MCF 10A (cell line): Measurements from ENCODE around the gene UBE2N. TPM values are rescaled to one million over a fixed set of nuclear protein-coding genes. Genes with fewer than 3 reads are reported as not detected.
"Not testable (repeated sequence)": the region's sequence is repeated elsewhere in the genome, so short reads cannot be mapped to it uniquely, and the experiment has no call there.

ENCODE experiments used
- BruUV-seq: library from RNA; stranded (reverse); fragments of 400-500 nt; replicated peaks from 2 replicates; lab custom pipeline; 2021; lab: Mats Ljungman, UMichigan
- CTCF ChIA-PET: fragments of 300-600 bp; sonication (Branson Sonifier 250); formaldehyde crosslinking; extraction: SDS; loops from one replicate; lab custom pipeline; 2021; ENCODE audit warnings: antibody characterized with exemption, inconsistent platforms; lab: Yijun Ruan, JAX
- POLR2A ChIA-PET: fragments of 300-600, 350-650 bp; sonication (Branson Sonifier 250); formaldehyde crosslinking; extraction: SDS; loops from one replicate; lab custom pipeline; 2020; ENCODE audit warnings: antibody characterized with exemption, inconsistent platforms; lab: Yijun Ruan, JAX
- DNase-seq: peaks from one replicate; pipeline ENCODE4 v3.0.0-alpha.2; 2018; ENCODE audit not compliant: unreplicated experiment
- H3K27ac Mint-ChIP-seq: one replicate; pipeline ENCODE4 v1.8.0; 2022; ENCODE audit warnings: mild to moderate bottlenecking, low read depth, mixed read lengths; ENCODE audit not compliant: unreplicated experiment
- H3K27me3 Mint-ChIP-seq: one replicate; pipeline ENCODE4 v1.8.0; 2022; ENCODE audit warnings: mixed read lengths; ENCODE audit not compliant: insufficient read depth, unreplicated experiment
- H3K36me3 Mint-ChIP-seq: one replicate; pipeline ENCODE4 v1.8.0; 2022; ENCODE audit warnings: mild to moderate bottlenecking, moderate library complexity, mixed read lengths; ENCODE audit not compliant: insufficient read depth, unreplicated experiment
- H3K4me1 Mint-ChIP-seq: one replicate; pipeline ENCODE4 v1.8.0; 2022; ENCODE audit warnings: mixed read lengths; ENCODE audit not compliant: insufficient read depth, unreplicated experiment
- H3K4me3 Mint-ChIP-seq: one replicate; pipeline ENCODE4 v1.8.0; 2022; ENCODE audit warnings: mild to moderate bottlenecking, moderate library complexity, mixed read lengths; ENCODE audit not compliant: unreplicated experiment
- H3K9me3 Mint-ChIP-seq: one replicate; pipeline ENCODE4 v1.8.0; 2022; ENCODE audit warnings: mixed read lengths; ENCODE audit not compliant: unreplicated experiment
- intact Hi-C: fragments of 100-400 bp; cut with micrococcal nuclease; formaldehyde crosslinking; loops from 2 replicates; pipeline ENCODE4 v1.14.1; 2022
- total RNA-seq: library from RNA; stranded (reverse); gene quantifications from 2 replicates; pipeline ENCODE4 v1.2.3, GENCODE V29; 2022
- TF ChIP-seq, protein P1 (sequence below): fragments of 200-600 bp; IDR thresholded peaks from one replicate; pipeline ENCODE4 v1.8.0; 2022; ENCODE audit warnings: antibody characterized with exemption, mild to moderate bottlenecking; ENCODE audit not compliant: unreplicated experiment

The UBE2N gene
- total RNA-seq, 1 experiment from 2014 or later: 144 TPM

DNA sequence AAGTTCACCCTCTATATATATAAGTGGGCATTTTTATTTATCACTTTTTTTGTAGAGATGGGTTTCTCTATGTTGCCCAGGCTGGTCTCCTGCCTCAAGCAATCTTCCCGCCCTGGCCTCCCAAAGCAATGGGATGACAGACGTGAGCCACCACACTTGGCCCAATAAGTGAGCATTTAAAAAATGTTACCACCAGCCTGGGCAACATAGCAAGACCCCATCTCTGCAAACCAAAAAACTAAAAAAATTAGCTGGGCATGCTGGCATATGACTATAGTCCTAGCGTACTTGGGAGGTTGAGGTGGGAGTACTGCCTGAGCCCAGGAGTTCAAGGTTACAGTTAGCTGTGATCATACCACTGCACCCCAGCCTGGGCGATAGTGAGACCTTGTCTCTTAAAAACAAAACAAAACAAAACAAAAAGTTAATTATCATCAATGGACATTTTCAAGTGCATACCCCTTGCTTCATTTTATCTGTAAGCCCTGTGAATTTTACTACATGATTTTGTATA is 23.7 kb downstream of the UBE2N start:
- intact Hi-C loops: loop anchor here (10.0 kb wide), 1 partner anchor 687 kb away; no protein-coding TSS in a partner anchor
- H3K36me3 Mint-ChIP-seq: no peaks in the 10 kb centered on the region
- BruUV-seq: no TSS peak
- TF ChIP-seq, protein P1, sequence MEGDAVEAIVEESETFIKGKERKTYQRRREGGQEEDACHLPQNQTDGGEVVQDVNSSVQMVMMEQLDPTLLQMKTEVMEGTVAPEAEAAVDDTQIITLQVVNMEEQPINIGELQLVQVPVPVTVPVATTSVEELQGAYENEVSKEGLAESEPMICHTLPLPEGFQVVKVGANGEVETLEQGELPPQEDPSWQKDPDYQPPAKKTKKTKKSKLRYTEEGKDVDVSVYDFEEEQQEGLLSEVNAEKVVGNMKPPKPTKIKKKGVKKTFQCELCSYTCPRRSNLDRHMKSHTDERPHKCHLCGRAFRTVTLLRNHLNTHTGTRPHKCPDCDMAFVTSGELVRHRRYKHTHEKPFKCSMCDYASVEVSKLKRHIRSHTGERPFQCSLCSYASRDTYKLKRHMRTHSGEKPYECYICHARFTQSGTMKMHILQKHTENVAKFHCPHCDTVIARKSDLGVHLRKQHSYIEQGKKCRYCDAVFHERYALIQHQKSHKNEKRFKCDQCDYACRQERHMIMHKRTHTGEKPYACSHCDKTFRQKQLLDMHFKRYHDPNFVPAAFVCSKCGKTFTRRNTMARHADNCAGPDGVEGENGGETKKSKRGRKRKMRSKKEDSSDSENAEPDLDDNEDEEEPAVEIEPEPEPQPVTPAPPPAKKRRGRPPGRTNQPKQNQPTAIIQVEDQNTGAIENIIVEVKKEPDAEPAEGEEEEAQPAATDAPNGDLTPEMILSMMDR: no peak
- peaks cover 44% of the 10 kb centered on the region for H3K4me1 Mint-ChIP-seq
- no peak overlapping the region for H3K27ac Mint-ChIP-seq
- no peak for DNase-seq
- H3K9me3 Mint-ChIP-seq: no peaks in the 10 kb centered on the region
- H3K27me3 Mint-ChIP-seq: no peaks in the 10 kb centered on the region
- no peak overlapping the region for H3K4me3 Mint-ChIP-seq
- ChIA-PET CTCF (interaction anchor here (0.6 to 3.5 kb wide), 3 partner anchors 389 to 597 kb away, joined by 3 to 31 read pairs (median 3); no protein-coding TSS in a partner anchor), POLR2A (interaction anchor here (0.7 kb wide), 1 partner anchor 65 kb away, joined by 4 read pairs; no protein-coding TSS in a partner anchor)

DNA sequence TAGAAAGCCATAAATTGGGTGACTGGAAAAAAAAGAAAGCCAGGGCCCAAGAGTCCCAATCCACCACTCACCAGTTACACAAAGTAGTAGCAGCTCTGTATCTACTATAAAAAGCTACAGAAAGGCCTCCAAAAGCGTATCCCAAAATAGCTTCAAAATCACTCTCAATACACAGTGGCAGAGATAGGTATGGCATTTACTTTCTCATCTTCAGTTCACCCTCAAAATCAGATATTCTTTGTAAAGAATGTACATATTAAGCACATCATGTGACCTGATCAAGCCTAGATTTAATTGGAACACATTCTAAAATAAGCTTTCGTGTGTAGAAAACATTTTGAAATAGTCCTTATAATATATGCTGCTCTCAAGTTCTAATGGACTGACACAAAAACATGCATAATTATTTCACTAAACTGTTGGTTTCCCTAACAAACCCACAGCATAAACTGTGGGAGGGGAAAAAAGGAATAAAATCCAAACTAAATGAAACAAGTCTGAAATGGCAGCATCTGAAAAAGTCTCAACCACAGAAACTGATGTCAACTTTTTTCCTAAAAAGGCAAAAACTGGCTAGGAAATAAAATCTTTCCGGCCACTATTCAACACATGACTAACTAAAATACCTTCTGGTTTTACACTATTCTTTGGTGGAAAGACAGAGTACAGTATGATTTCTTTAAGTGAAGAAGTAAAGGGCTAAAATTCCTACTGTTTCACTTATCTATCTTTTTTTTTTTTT is 25.9 kb downstream of the UBE2N start:
- no peaks in the 10 kb centered on the region for H3K9me3 Mint-ChIP-seq
- DNase-seq: no peak
- H3K4me3 Mint-ChIP-seq: no peak overlapping the region
- H3K4me1 Mint-ChIP-seq: peaks cover 49% of the 10 kb centered on the region
- TF ChIP-seq, protein P1: no peak
- no peak overlapping the region for H3K27ac Mint-ChIP-seq
- H3K36me3 Mint-ChIP-seq: peaks cover 4% of the 10 kb centered on the region
- ChIA-PET POLR2A (interaction anchor here (0.6 to 1.5 kb wide), 4 partner anchors 26 to 486 kb away, joined by 3 to 4 read pairs (median 4); no protein-coding TSS in a partner anchor), CTCF (interaction anchor here (1.3 kb wide), 1 partner anchor 429 kb away, joined by 7 read pairs; no protein-coding TSS in a partner anchor)
- BruUV-seq: no TSS peak
- intact Hi-C loops: loop anchor here (10.0 kb wide), 1 partner anchor 689 kb away; no protein-coding TSS in a partner anchor
- no peaks in the 10 kb centered on the region for H3K27me3 Mint-ChIP-seq

DNA sequence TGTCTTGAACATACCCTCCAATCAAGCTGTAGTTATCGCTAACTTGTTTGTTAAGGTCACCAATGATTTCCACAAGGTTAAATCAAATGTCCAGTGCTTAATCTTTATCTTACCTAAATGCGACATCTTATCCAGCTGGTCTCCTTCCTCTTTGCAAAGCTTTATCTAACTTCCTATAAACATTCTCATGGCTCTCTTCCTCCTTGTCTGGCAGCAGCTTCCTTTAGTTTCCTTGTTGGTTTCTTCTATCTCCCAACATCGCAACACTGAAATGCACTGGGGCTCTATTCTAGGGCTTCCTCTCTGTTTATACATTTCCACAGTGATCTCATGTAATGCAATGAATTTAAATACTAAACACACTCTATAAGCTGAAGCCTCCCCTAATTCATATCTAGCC is 28.7 kb downstream of the UBE2N start:
- CTCF ChIA-PET: interaction anchor here (0.7 to 1.5 kb wide), 3 partner anchors 9 to 426 kb away, joined by 4 to 5 read pairs (median 4); no protein-coding TSS in a partner anchor
- no peaks in the 10 kb centered on the region for H3K27me3 Mint-ChIP-seq
- intact Hi-C loops: loop anchor here (10.0 kb wide), 1 partner anchor 692 kb away; no protein-coding TSS in a partner anchor
- H3K27ac Mint-ChIP-seq: peak overlapping the region; percentile 7
- peaks cover 19% of the 10 kb centered on the region for H3K36me3 Mint-ChIP-seq
- no peak overlapping the region for H3K4me3 Mint-ChIP-seq
- H3K9me3 Mint-ChIP-seq: no peaks in the 10 kb centered on the region
- no TSS peak for BruUV-seq
- POLR2A ChIA-PET: interaction anchor here (1.5 kb wide), 1 partner anchor 410 kb away, joined by 3 read pairs; no protein-coding TSS in a partner anchor
- H3K4me1 Mint-ChIP-seq: peaks cover 37% of the 10 kb centered on the region
- TF ChIP-seq, protein P1: no peak
- no peak for DNase-seq

DNA sequence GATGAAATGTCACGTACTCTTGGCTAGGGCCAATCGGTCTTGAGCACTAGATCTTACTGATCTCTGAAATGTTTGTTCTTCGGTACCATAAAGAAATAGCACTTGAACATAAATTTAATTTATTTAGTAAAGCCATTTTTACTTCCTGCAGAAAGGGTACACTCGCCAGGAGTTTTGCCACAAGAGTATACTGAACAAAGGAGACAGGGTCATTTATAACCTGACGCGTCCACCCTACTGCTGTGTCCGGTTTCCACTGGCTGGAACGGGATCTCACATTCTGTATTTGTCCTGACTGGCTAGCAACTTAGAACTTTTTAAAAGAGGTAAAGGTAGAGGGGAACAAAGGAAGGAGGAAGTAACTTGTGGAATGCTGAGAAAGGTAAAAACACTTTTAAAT is 29.4 kb downstream of the UBE2N start:
- intact Hi-C loops: loop anchor here (10.0 kb wide), 1 partner anchor 692 kb away; no protein-coding TSS in a partner anchor
- not testable (repeated sequence) for H3K9me3 Mint-ChIP-seq, BruUV-seq, H3K27me3 Mint-ChIP-seq, H3K4me3 Mint-ChIP-seq, DNase-seq
- Mint-ChIP-seq H3K4me1 (peaks cover 37% of the 10 kb centered on the region), H3K36me3 (peaks cover 22% of the 10 kb centered on the region), H3K27ac (peak overlapping the region; percentile 56)
- ChIA-PET POLR2A (interaction anchor here (1.5 kb wide), 1 partner anchor 409 kb away, joined by 3 read pairs; no protein-coding TSS in a partner anchor), CTCF (interaction anchor here (1.5 kb wide), 1 partner anchor 425 kb away, joined by 4 read pairs; no protein-coding TSS in a partner anchor)

DNA sequence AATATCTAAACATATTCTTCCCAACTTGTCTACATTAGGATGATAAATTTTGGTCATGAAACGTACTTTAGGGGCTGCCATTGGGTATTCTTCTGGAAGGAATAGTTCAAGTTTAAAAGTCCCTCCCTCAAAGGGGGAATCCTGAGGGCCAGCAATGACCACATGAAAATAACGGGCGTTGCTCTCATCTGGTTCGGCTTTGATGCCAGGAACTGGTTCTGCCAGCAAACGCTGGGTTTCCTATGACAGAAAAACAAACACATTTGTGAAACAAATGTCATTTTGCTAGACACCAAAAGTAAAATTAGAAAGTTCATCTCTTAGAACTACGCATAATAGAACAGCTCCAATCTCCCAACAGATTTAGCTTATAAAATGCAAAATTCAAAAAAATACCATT is 30.7 kb downstream of the UBE2N start:
- not testable (repeated sequence) for H3K27me3 Mint-ChIP-seq, H3K9me3 Mint-ChIP-seq, DNase-seq, H3K4me3 Mint-ChIP-seq, BruUV-seq, H3K27ac Mint-ChIP-seq
- intact Hi-C loops: loop anchor here (10.0 kb wide), 1 partner anchor 694 kb away; no protein-coding TSS in a partner anchor
- Mint-ChIP-seq H3K36me3 (peaks cover 34% of the 10 kb centered on the region), H3K4me1 (peaks cover 29% of the 10 kb centered on the region)
- POLR2A ChIA-PET: interaction anchor here (1.3 to 3.4 kb wide), 3 partner anchors 9 to 23 kb away, joined by 3 to 13 read pairs (median 5); no protein-coding TSS in a partner anchor
- CTCF ChIA-PET: interaction anchor here (0.5 to 4.3 kb wide), 3 partner anchors 9 to 626 kb away, joined by 3 to 29 read pairs (median 5); no protein-coding TSS in a partner anchor
